ENCODE results near the gene PGAP1. TPM values are rescaled to one million over a fixed set of nuclear protein-coding genes. Genes with fewer than 3 reads are reported as not detected.
A peak's percentile ranks its signal among the peaks of the same experiment; 100 is the strongest.
"Not testable (repeated sequence)": the region's sequence is repeated elsewhere in the genome, so short reads cannot be mapped to it uniquely, and the experiment has no call there.

PGAP1 gene
- total RNA-seq, 2 experiments from 2014 or later = 17.7 to 19.2 TPM

DNA sequence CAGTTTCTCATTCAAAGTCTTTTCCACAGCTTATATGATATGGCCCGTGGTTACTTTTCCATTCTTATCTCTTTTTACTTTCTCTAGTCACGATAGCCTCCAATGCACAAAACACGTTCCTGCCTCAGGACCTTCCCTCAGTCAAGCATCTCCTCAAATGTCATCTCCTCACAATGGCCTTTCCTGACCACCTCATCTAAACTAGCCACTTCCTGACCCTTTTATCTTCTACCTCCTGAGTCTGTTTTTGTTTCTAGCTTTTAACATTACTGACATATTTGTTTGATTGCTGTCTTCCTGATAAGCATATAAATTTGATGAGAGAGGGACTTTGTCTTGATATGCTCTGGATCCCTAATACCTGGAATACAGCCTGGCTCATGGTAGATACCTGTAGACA, 7.6 kb downstream of the PGAP1 start:
- DNase-seq = no peak
- TF ChIP-seq, protein P1, sequence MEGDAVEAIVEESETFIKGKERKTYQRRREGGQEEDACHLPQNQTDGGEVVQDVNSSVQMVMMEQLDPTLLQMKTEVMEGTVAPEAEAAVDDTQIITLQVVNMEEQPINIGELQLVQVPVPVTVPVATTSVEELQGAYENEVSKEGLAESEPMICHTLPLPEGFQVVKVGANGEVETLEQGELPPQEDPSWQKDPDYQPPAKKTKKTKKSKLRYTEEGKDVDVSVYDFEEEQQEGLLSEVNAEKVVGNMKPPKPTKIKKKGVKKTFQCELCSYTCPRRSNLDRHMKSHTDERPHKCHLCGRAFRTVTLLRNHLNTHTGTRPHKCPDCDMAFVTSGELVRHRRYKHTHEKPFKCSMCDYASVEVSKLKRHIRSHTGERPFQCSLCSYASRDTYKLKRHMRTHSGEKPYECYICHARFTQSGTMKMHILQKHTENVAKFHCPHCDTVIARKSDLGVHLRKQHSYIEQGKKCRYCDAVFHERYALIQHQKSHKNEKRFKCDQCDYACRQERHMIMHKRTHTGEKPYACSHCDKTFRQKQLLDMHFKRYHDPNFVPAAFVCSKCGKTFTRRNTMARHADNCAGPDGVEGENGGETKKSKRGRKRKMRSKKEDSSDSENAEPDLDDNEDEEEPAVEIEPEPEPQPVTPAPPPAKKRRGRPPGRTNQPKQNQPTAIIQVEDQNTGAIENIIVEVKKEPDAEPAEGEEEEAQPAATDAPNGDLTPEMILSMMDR (IDR thresholded peaks at IDR 0.05) = no peak
- no peak overlapping the region for H3K4me3 Mint-ChIP-seq
- ChIA-PET POLR2A (interaction anchor here (0.6 kb wide), 1 partner anchor 9 kb away, joined by 4 read pairs; no protein-coding TSS in a partner anchor), CTCF (no interaction called here)
- peaks cover 8% of the 10 kb centered on the region for H3K9me3 Mint-ChIP-seq
- no peak overlapping the region for H3K27ac Mint-ChIP-seq
- H3K36me3 Mint-ChIP-seq (ENCODE audit: low read depth) = peaks cover 51% of the 10 kb centered on the region
- H3K4me1 Mint-ChIP-seq (ENCODE audit: low read depth) = peaks cover 44% of the 10 kb centered on the region
- no peaks in the 10 kb centered on the region for H3K27me3 Mint-ChIP-seq
- ATAC-seq = no peak
- intact Hi-C loops (cut with micrococcal nuclease) = no loop called here

DNA sequence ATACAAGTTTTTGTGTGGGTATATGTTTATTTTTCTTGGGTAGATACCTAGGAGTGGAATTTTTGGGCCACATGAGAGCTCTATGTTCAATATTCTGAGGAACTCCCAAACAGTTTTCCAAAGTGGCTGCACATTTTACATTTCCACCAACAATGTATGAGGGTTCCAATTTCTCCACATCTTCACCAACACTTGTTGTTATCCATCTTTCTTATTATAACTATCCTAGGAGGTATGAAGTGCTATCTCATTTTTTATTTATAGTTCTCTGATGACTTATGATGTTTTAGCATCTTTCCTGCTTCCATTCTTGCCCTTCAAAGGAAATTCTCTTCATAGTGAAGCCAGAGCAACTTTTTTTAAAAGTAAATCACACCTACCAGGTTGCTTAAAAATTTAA, 8.7 kb downstream of the PGAP1 start:
- no peak overlapping the region for H3K4me3 Mint-ChIP-seq
- ChIA-PET POLR2A (interaction anchor here (1.0 kb wide), 1 partner anchor 67 kb away, joined by 3 read pairs; no protein-coding TSS in a partner anchor), CTCF (no interaction called here)
- DNase-seq (no peak), ATAC-seq (no peak)
- intact Hi-C loops (cut with micrococcal nuclease) = no loop called here
- H3K27me3 Mint-ChIP-seq = no peaks in the 10 kb centered on the region
- TF ChIP-seq, protein P1 (IDR thresholded peaks at IDR 0.05) = no peak
- H3K36me3 Mint-ChIP-seq (ENCODE audit: low read depth) = peaks cover 55% of the 10 kb centered on the region
- peaks cover 38% of the 10 kb centered on the region for H3K4me1 Mint-ChIP-seq (ENCODE audit: low read depth)
- no peak overlapping the region for H3K27ac Mint-ChIP-seq
- peaks cover 8% of the 10 kb centered on the region for H3K9me3 Mint-ChIP-seq

DNA sequence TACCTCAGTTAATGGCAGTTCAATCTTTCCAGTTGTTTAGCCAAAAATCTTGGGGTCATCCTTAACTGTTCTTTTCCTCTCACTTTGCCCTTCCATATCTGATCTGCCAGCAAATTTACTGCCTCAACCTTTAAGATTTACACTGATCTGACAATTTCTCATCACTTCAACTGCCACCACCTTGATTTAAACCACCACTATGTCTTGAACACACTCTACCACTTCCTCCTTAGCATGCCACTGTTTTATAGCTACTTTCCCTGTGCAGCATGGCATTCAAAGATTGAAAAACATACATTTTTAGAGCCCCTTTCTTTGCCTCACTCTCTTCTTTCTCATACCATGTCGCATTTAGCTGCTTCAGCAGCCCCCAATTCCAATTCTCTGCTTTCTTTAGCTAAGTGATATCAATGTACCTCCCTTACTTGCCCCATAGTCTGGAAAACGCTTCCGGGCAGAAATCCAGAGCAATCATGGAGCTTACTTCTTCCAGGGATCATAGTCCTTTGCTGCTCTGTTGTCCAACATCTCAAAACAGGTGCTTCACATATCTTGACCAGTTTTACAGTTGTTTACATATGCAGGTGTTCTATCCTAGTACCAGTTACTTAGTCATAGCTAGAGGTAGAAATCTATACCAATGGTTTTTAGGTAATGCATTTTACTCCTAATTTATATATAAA, 10.9 kb downstream of the PGAP1 start:
- Mint-ChIP-seq H3K9me3 (peaks cover 8% of the 10 kb centered on the region), H3K27me3 (no peaks in the 10 kb centered on the region), H3K27ac (peak overlapping the region; percentile 92), H3K36me3 (ENCODE audit: low read depth) (peaks cover 57% of the 10 kb centered on the region), H3K4me1 (ENCODE audit: low read depth) (peaks cover 31% of the 10 kb centered on the region), H3K4me3 (peak overlapping the region; percentile 18)
- POLR2A ChIA-PET = interaction anchor here (0.6 to 1.5 kb wide), 3 partner anchors 9 to 17 kb away, joined by 3 to 9 read pairs (median 4); partner anchors contain the start of gene PGAP1
- CTCF ChIA-PET = interaction anchor here (1.0 to 1.3 kb wide), 2 partner anchors 9 to 12 kb away, joined by 4 to 5 read pairs; no protein-coding TSS in a partner anchor
- intact Hi-C loops (cut with micrococcal nuclease) = no loop called here
- peak; percentile 62 for ATAC-seq
- TF ChIP-seq, protein P1 (IDR thresholded peaks at IDR 0.05) = no peak
- no peak for DNase-seq

DNA sequence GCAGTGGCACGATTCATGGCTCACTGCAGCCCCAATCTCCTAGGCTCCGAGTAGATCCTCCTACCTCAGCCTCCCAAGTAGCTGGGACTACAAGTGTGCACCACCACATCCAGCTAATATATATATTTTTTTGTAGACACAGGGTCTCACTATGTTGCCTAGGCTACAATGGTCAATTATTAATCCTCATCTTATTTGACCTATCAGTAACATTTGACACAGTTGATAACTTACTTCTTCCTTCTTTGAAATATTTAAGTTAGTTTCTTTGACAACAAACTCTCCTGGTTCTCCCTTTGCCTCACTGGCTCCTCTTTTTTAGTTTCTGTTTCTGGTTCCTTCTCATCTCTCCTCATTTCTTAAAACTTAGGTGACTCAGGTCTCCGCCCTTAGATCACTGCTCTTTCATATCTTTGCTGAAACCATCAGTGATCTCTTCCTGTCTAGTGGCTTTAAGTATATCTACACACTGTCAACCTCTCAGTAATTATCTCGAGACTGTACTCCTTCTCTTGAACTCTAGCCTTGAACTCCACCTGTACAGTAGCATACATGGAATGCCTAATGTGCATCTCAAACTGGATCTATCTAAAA, 11.5 kb downstream of the PGAP1 start:
- intact Hi-C loops (cut with micrococcal nuclease) = no loop called here
- Mint-ChIP-seq H3K27me3 (no peaks in the 10 kb centered on the region), H3K4me1 (ENCODE audit: low read depth) (peaks cover 29% of the 10 kb centered on the region), H3K27ac (peak overlapping the region; percentile 92), H3K9me3 (peaks cover 8% of the 10 kb centered on the region), H3K4me3 (peak overlapping the region; percentile 18), H3K36me3 (ENCODE audit: low read depth) (peaks cover 57% of the 10 kb centered on the region)
- ATAC-seq = peak; percentile 99
- TF ChIP-seq, protein P1 (IDR thresholded peaks at IDR 0.05) = no peak
- POLR2A ChIA-PET = interaction anchor here (0.6 to 1.5 kb wide), 4 partner anchors 11 to 115 kb away, joined by 3 to 9 read pairs (median 3); partner anchors contain the start of genes GTF3C3 and PGAP1
- CTCF ChIA-PET = interaction anchor here (1.0 to 1.3 kb wide), 2 partner anchors 10 to 13 kb away, joined by 4 to 5 read pairs; no protein-coding TSS in a partner anchor
- DNase-seq = peak; percentile 41

DNA sequence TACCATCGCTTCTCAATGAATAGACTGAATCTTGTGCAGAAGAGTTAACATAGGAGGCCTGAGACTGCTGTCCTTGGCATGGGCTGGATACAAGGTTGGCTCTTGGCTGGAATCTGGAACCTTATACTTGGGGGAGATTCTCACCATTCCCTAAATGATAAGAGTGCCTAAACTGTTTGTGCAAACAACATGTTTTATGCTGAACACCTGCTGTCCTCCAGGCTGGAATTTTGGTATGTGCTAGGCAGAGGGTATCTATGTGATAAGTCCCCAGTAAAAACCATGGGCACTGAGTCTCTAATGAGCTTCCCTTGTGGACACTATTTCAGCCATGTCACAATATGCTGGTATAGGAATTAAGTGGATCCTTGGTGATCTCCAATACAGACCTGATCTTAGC, 12.8 kb downstream of the PGAP1 start:
- H3K4me1 Mint-ChIP-seq (ENCODE audit: low read depth) = peaks cover 21% of the 10 kb centered on the region
- DNase-seq = no peak
- no peak overlapping the region for H3K4me3 Mint-ChIP-seq
- peaks cover 5% of the 10 kb centered on the region for H3K9me3 Mint-ChIP-seq
- POLR2A ChIA-PET = interaction anchor here (0.6 to 1.4 kb wide), 2 partner anchors 10 to 114 kb away, joined by 3 read pairs; partner anchors contain the start of gene GTF3C3
- H3K27ac Mint-ChIP-seq = peak overlapping the region; percentile 92
- H3K27me3 Mint-ChIP-seq = no peaks in the 10 kb centered on the region
- intact Hi-C loops (cut with micrococcal nuclease) = no loop called here
- CTCF ChIA-PET = no interaction called here
- ATAC-seq = no peak
- TF ChIP-seq, protein P1 (IDR thresholded peaks at IDR 0.05) = no peak
- peaks cover 46% of the 10 kb centered on the region for H3K36me3 Mint-ChIP-seq (ENCODE audit: low read depth)

DNA sequence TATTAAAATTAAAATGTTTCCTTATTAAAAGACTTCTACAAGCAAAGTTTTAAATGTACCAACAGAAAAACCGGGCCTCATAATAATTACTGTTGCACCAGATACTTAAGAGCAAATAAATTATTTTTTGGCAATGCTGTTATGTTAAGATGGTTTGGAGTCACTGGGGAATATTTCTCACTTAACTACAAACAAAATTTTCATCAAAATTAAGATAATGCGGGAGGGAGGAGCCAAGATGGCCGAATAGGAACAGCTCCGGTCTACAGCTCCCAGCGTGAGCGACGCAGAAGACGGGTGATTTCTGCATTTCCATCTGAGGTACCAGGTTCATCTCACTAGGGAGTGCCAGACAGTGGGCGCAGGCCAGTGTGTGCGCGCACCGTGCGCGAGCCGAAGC, 21.1 kb downstream of the PGAP1 start:
- ATAC-seq; CTCF ChIA-PET; H3K27me3 Mint-ChIP-seq; POLR2A ChIA-PET; DNase-seq; H3K9me3 Mint-ChIP-seq; H3K36me3 Mint-ChIP-seq (ENCODE audit: low read depth); intact Hi-C loops (cut with micrococcal nuclease); H3K4me1 Mint-ChIP-seq (ENCODE audit: low read depth); H3K27ac Mint-ChIP-seq: not testable (repeated sequence)
- H3K4me3 Mint-ChIP-seq = peak overlapping the region; percentile 29

Data from activated CD8-positive, alpha-beta T cell treated with anti-CD3 and anti-CD28 coated beads for 36 hours (primary cell).